Type B pancreatic cell (in vitro differentiated cells): Measurements from ENCODE around the gene TSEN54. TPM values are rescaled to one million over a fixed set of nuclear protein-coding genes. Genes with fewer than 3 reads are reported as not detected.

Experiments used
- DNase-seq: peaks from one replicate; pipeline ENCODE4 v3.0.0; 2021; ENCODE audit warnings: mixed read lengths; ENCODE audit not compliant: unreplicated experiment; ENCODE audit errors: extremely low spot score
- H3K27ac Mint-ChIP-seq: 2 replicates; pipeline ENCODE4 v1.8.0; 2021; ENCODE audit warnings: mild to moderate bottlenecking, mixed read lengths
- H3K27me3 Mint-ChIP-seq: 2 replicates; pipeline ENCODE4 v1.8.0; 2021; ENCODE audit warnings: mixed read lengths
- H3K36me3 Mint-ChIP-seq: 2 replicates; pipeline ENCODE4 v1.8.0; 2021; ENCODE audit warnings: mixed read lengths
- H3K4me1 Mint-ChIP-seq: one replicate; pipeline ENCODE4 v1.8.0; 2021; ENCODE audit warnings: mixed read lengths; ENCODE audit not compliant: unreplicated experiment
- H3K4me3 Mint-ChIP-seq: 2 replicates; pipeline ENCODE4 v1.8.0; 2021; ENCODE audit warnings: mild to moderate bottlenecking, mixed read lengths
- H3K9me3 Mint-ChIP-seq: 2 replicates; pipeline ENCODE4 v1.8.0; 2021; ENCODE audit warnings: mixed read lengths
- total RNA-seq: library from RNA; stranded (reverse); gene quantifications from 2 replicates; pipeline ENCODE4 v1.2.1, GENCODE V29; 2021; ENCODE audit warnings: low replicate concordance
- TF ChIP-seq, protein P1 (sequence below): fragments of 200-600 bp; sonication (generic); conservative IDR thresholded peaks from 2 replicates; pipeline ENCODE4 v1.5.0; 2021; ENCODE audit warnings: antibody characterized with exemption, mild to moderate bottlenecking

Gene TSEN54
- total RNA-seq, 1 donor from 2014 or later = 41.0 TPM

DNA sequence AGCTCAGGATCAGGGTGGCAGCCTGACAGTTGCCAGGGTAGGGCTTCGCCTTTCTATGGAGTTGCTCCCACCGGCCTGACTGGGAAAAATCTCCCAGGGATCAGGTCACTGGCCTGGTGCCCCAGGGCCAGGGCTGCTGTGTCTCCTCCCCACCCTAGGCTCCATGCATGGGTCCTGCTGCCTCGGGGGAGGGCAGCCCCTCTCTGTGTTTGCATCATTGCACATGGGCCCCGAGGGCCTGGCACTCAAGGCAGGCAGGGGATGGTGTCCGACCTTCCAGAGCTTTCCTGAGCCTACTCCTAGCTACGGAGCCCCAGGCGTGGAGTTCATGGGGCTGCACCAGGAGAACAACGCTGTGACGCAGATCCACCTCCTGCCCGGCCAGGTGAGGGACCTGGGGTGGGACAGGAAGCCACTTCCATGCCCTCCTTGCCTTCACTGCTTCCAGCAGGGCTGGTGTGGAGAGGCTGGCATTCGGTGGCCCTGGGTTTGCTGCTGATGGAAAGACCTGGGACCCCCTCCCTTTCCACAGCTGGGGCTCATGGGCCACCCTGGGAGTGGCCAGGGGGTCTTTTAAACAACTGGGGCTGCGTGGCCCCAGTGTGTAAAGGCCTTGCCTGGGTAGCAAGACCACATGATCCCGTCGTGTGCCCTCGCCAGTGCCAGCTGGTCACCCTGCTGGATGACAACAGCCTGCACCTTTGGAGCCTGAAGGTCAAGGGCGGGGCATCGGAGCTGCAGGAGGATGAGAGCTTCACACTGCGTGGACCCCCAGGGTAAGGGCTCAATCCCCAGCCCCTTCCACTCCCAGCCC lies 41.7 kb downstream of the TSEN54 start:
- Mint-ChIP-seq H3K36me3 (no peaks in the 10 kb centered on the region), H3K27ac (no peak overlapping the region), H3K4me1 (peaks cover 8% of the 10 kb centered on the region), H3K9me3 (no peaks in the 10 kb centered on the region), H3K4me3 (no peak overlapping the region), H3K27me3 (no peaks in the 10 kb centered on the region)
- DNase-seq = no peak
- TF ChIP-seq, protein P1, sequence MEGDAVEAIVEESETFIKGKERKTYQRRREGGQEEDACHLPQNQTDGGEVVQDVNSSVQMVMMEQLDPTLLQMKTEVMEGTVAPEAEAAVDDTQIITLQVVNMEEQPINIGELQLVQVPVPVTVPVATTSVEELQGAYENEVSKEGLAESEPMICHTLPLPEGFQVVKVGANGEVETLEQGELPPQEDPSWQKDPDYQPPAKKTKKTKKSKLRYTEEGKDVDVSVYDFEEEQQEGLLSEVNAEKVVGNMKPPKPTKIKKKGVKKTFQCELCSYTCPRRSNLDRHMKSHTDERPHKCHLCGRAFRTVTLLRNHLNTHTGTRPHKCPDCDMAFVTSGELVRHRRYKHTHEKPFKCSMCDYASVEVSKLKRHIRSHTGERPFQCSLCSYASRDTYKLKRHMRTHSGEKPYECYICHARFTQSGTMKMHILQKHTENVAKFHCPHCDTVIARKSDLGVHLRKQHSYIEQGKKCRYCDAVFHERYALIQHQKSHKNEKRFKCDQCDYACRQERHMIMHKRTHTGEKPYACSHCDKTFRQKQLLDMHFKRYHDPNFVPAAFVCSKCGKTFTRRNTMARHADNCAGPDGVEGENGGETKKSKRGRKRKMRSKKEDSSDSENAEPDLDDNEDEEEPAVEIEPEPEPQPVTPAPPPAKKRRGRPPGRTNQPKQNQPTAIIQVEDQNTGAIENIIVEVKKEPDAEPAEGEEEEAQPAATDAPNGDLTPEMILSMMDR = no peak

DNA sequence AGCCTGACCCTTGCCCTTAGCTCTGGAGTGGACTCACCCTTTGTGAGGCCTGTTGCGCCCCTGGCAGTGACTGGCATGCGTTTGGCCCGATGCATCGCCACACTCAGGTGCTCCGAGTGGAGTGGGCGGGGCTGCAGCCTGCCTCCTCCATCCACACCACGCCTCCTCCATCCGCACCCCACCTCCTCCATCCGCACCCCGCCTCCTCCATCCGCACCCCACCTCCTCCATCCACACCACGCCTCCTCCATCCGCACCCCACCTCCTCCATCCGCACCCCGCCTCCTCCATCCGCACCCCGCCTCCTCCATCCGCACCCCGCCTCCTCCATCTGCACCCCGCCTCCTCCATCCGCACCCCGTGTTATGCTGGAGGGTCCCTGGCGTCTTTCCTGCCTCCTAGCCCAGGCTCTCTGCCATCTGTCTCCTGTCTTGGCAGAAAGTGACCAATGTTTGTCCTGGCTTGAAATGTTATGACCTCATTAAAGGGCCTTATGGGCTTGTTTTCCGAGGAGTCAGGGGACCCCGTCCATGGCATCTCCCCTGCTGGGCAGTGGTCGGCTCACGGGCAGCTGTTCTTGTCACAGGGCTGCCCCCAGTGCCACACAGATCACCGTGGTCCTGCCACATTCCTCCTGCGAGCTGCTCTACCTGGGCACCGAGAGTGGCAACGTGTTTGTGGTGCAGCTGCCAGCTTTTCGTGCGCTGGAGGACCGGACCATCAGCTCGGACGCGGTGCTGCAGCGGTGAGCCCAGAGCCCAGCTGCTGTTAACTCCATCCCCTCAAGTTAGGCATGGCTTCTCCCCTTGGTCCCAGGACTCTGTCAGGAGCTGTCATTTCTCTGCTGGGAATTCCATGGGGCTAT lies 42.6 kb downstream of the TSEN54 start:
- no peak for DNase-seq
- TF ChIP-seq, protein P1 = no peak
- Mint-ChIP-seq H3K9me3 (no peaks in the 10 kb centered on the region), H3K36me3 (no peaks in the 10 kb centered on the region), H3K4me3 (no peak overlapping the region), H3K4me1 (no peaks in the 10 kb centered on the region), H3K27me3 (no peaks in the 10 kb centered on the region), H3K27ac (no peak overlapping the region)

DNA sequence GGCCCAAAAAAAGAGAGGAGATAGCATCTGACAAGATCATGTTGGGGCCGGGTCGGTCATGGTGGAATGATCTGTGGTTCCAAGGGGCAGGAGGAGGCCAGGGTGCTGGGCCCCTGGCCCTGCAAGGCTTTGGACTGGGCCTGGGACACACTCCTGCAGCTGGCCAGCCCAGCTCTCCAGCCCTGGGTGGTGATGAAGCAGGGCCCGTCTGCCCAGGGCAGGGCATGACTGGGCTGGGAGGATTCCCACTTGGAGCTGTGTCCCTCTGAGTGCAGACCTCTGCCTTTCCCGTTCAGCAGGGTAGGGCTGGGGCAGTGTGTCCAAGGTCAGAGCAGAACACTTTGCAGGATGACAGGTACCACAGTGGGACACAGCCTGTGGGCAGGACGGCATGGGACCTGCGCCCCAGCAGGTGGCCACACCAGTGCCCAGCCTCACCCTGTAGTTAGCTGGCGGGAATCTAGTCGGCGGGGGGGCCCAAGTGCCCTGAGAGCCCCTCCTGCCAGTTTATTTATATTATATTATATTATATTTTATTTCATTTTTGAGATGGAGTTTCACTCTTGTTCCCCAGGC lies 43.7 kb downstream of the TSEN54 start:
- no peaks in the 10 kb centered on the region for H3K4me1 Mint-ChIP-seq
- H3K27ac Mint-ChIP-seq = no peak overlapping the region
- no peaks in the 10 kb centered on the region for H3K27me3 Mint-ChIP-seq
- DNase-seq = no peak
- no peaks in the 10 kb centered on the region for H3K9me3 Mint-ChIP-seq
- TF ChIP-seq, protein P1 = no peak
- no peaks in the 10 kb centered on the region for H3K36me3 Mint-ChIP-seq
- no peak overlapping the region for H3K4me3 Mint-ChIP-seq

DNA sequence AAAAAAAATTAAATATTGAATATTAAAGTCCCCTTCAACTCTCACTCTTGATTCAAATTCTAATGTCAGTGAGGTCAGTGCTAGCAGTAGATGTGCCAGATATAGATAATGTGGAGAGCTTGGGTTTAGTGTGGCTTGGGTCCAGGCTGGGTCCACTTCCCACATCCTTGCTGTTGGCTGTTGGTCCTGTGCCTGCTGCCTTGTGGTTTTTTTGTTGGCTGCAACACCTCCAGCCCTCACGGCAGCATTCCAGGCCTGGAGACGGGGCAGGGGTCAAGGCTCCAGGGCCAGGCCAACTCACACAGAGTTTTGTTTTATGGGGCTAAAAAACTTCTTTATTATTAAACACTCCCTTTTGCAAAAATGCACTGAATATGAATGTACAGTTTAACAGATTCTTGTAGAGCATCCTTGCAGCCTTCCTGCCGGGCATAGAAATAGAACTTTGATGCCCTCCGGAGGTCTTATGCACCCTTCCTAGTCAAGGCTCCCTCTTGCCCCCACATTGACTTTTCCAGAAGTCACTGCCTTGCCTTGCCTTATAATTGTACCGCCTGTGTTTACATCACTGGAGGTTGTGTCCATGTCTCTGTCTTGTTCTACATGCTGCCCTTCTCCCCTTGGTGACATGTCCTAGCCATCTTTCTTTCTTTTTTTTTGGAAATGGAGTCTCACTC lies 45.7 kb downstream of the TSEN54 start:
- H3K4me1 Mint-ChIP-seq = peaks cover 13% of the 10 kb centered on the region

More for the DNA sequence above, 45.7 kb downstream of the TSEN54 start:
- no peak for DNase-seq
- Mint-ChIP-seq H3K36me3 (peaks cover 6% of the 10 kb centered on the region), H3K9me3 (no peaks in the 10 kb centered on the region), H3K27me3 (no peaks in the 10 kb centered on the region), H3K27ac (no peak overlapping the region), H3K4me3 (no peak overlapping the region)
- TF ChIP-seq, protein P1 = no peak
